K562 (cell line): ENCODE measurements around the gene PCDH9. TPM values are rescaled to one million over a fixed set of nuclear protein-coding genes. Genes with fewer than 3 reads are reported as not detected.

Experiments used
- ATAC-seq: fragments of 200-7000 bp; cut with Tn5 transposase; 3 replicates; pipeline ENCODE4 v1.9.1; 2020; ENCODE audit warnings: moderate library complexity
- BruUV-seq: library from RNA; stranded (reverse); fragments of 400-500 nt; replicated peaks from 2 replicates; lab custom pipeline; 2021; lab: Mats Ljungman, UMichigan
- CTCF ChIA-PET: fragments of 300-600 bp; formaldehyde crosslinking; extraction: SDS; loops from one replicate; lab custom pipeline; 2021; ENCODE audit warnings: low intra/inter-chr PET ratio; lab: Yijun Ruan, JAX
- POLR2A ChIA-PET: fragments of 300-600, 350-650 bp; sonication (Branson Sonifier 250); formaldehyde crosslinking; extraction: SDS; loops from one replicate; lab custom pipeline; 2021; ENCODE audit warnings: antibody characterized with exemption, inconsistent platforms; lab: Yijun Ruan, JAX
- DNase-seq, 4 experiments: peaks; one replicate each; pipeline versions ENCODE4 v3.0.0 to v3.0.0-alpha.2; 2011 to 2018; ENCODE audit warnings: low spot score in 3 of 4, mixed read lengths in 3 of 4; ENCODE audit errors: extremely low read depth in 1 of 4
- FAIRE-seq: peaks from 2 replicates; lab custom pipeline; 2011; peaks lifted over from hg19 to GRCh38; lab: Jason Lieb, UNC
- H2AFZ ChIP-seq: 2 replicates; pipeline ENCODE4 v1.6.0; 2011; ENCODE audit warnings: low read depth, low read length, control low read depth, inconsistent platforms
- H3K27ac ChIP-seq: fragments of 200-600 bp; 3 replicates; pipeline ENCODE4 v1.8.0; 2011; ENCODE audit warnings: low read depth, mild to moderate bottlenecking, control low read depth, inconsistent platforms, low read length, moderate library complexity, mixed read lengths; ENCODE audit errors: extremely low read depth
- H3K27me3 ChIP-seq, 2 experiments: fragments of 300-600 bp in 1 of 2; 2 replicates in 1 of 2; 3 replicates in 1 of 2; pipeline versions ENCODE4 v1.6.0 to v1.8.0; 2011; ENCODE audit warnings: inconsistent platforms in 2 of 2, low read length in 2 of 2, mild to moderate bottlenecking in 1 of 2, mixed read lengths in 1 of 2, moderate library complexity in 1 of 2; ENCODE audit not compliant: control insufficient read depth in 2 of 2, insufficient read depth in 2 of 2
- H3K36me3 ChIP-seq: fragments of 300-600 bp; 3 replicates; pipeline ENCODE4 v1.8.0; 2011; ENCODE audit warnings: mild to moderate bottlenecking, low read length, inconsistent platforms; ENCODE audit not compliant: control insufficient read depth, insufficient read depth
- H3K4me1 ChIP-seq, 2 experiments: fragments of 200-600 bp in 1 of 2; replicated peaks in 1 of 2; 2 replicates in 1 of 2; 3 replicates in 1 of 2; pipeline versions ENCODE4 v1.5.1 to v1.8.0; 2011; ENCODE audit warnings: inconsistent platforms in 2 of 2, low read length in 2 of 2, mild to moderate bottlenecking in 1 of 2, mixed read lengths in 1 of 2, moderate library complexity in 1 of 2; ENCODE audit not compliant: control insufficient read depth in 2 of 2, insufficient read depth in 2 of 2
- H3K4me2 ChIP-seq: 2 replicates; pipeline ENCODE4 v1.6.1; 2011; ENCODE audit warnings: low read length, control low read depth, inconsistent platforms, mixed read lengths; ENCODE audit not compliant: insufficient read depth
- H3K4me3 ChIP-seq: fragments of 200-600 bp; sonication (generic), shearing (Covaris generic); 2 replicates; pipeline ENCODE4 v1.5.1; 2016; ENCODE audit warnings: control low read depth, inconsistent platforms
- H3K79me2 ChIP-seq: fragments of 200-600 bp; 3 replicates; pipeline ENCODE4 v1.8.0; 2011; ENCODE audit warnings: low read length, inconsistent platforms; ENCODE audit not compliant: control insufficient read depth, insufficient read depth
- H3K9ac ChIP-seq, 2 experiments: 2 replicates each; pipeline versions ENCODE4 v1.6.0 to v1.6.1; 2011; ENCODE audit warnings: low read depth in 2 of 2, low read length in 2 of 2, control low read depth in 1 of 2, inconsistent platforms in 1 of 2, mild to moderate bottlenecking in 1 of 2, mixed read lengths in 1 of 2; ENCODE audit not compliant: insufficient read depth in 1 of 2
- H3K9me1 ChIP-seq: one replicate; pipeline ENCODE4 v1.6.0; 2011; ENCODE audit warnings: inconsistent platforms, mild to moderate bottlenecking, low read length, moderate library complexity; ENCODE audit not compliant: control insufficient read depth, insufficient read depth
- H3K9me3 ChIP-seq: replicated peaks from 2 replicates; pipeline ENCODE4 v1.5.1; 2011; ENCODE audit warnings: low read depth, low read length, inconsistent platforms; ENCODE audit not compliant: control insufficient read depth, insufficient read depth
- H4K20me1 ChIP-seq: replicated peaks from 2 replicates; pipeline ENCODE4 v1.6.1; 2011; ENCODE audit warnings: low read length, inconsistent platforms, mixed read lengths; ENCODE audit not compliant: control insufficient read depth, insufficient read depth
- ETS2 ChIP-seq: IDR thresholded peaks from 2 replicates; pipeline ENCODE4 v1.6.1; 2016; ENCODE audit warnings: borderline replicate concordance, missing genetic modification characterization, mild to moderate bottlenecking, moderate library complexity, missing compliant biosample characterization; ENCODE audit not compliant: poor library complexity, severe bottlenecking
- HMG20B ChIP-seq: fragments of 250-450 bp; sonication (Bioruptor Pico); IDR thresholded peaks from 2 replicates; pipeline ENCODE4 v1.5.0; 2021; ENCODE audit warnings: mild to moderate bottlenecking
- ILK ChIP-seq: fragments of 450-650 bp; IDR thresholded peaks from 2 replicates; pipeline ENCODE4 v1.6.1; 2016; ENCODE audit warnings: missing genetic modification characterization, low read depth, mild to moderate bottlenecking, missing compliant biosample characterization, moderate library complexity, borderline replicate concordance
- NFIC ChIP-seq: fragments of 450-650 bp; IDR thresholded peaks from 2 replicates; pipeline ENCODE4 v1.6.1; 2017; ENCODE audit warnings: mild to moderate bottlenecking, inconsistent platforms
- STAT5B ChIP-seq: fragments of 250-450 bp; sonication (Bioruptor Pico); IDR thresholded peaks from 2 replicates; pipeline ENCODE4 v1.8.0; 2021; ENCODE audit warnings: mild to moderate bottlenecking, inconsistent platforms
- U2AF2 ChIP-seq: fragments of 200-400 bp; formaldehyde crosslinking; optimal IDR thresholded peaks from 2 replicates; pipeline ENCODE3; 2017; ENCODE audit warnings: low read depth, mild to moderate bottlenecking, low read length
- WGBS: fragments of 100-300 bp; shearing (Covaris generic); methylation state at CpG from one replicate; pipeline ENCODE4 v1.1.6; 2016; ENCODE audit warnings: low coverage, mixed read lengths; ENCODE audit not compliant: insufficient coverage; ENCODE audit errors: missing lambda C conversion rate; 5-methylcytosine and 5-hydroxymethylcytosine counted together
- in situ Hi-C: fragments of 300-500 bp; cut with MboI; formaldehyde crosslinking; loops from 4 replicates; pipeline ENCODE4 v1.15.0; 2018; ENCODE audit warnings: inconsistent platforms, mixed read lengths
- intact Hi-C: fragments of 100-400 bp; cut with micrococcal nuclease; formaldehyde crosslinking; loops from 2 replicates; pipeline ENCODE4 v1.14.2; 2022
- polyA plus RNA-seq, 8 experiments: library from polyadenylated mRNA; depleted of rRNA in 4 of 8; stranded (reverse) in 5 of 8; unstranded in 3 of 8; fragments of >200 nt; fragmentation: Nextera tagmentation in 2 of 8; fragmentation: Illumina TruSeq in 1 of 8; extraction: Ambion mirVana in 2 of 8; extraction: Trizol in 1 of 8; gene quantifications; 2 replicates each; pipeline versions ENCODE4 v1.2.1 to v1.2.3, GENCODE V29; 2011 to 2014; ENCODE audit warnings: inconsistent platforms in 1 of 8, missing spikeins in 1 of 8
- total RNA-seq, 7 experiments: library from RNA; depleted of rRNA in 6 of 7; stranded (reverse); fragments of >200 nt in 6 of 7; fragmentation: Illumina TruSeq in 2 of 7; extraction: Trizol in 2 of 7; gene quantifications; 2 replicates each; pipeline versions ENCODE4 v1.2.1 to v1.2.3, GENCODE V29; 2011 to 2021; ENCODE audit warnings: low replicate concordance in 1 of 7

PCDH9 gene
- total and polyA plus RNA-seq, 9 of the 15 experiments (the other 6 are each of a cell fraction or from before 2014, with no cell fraction given) = 1.1 to 6.7 (median 4.9) TPM

GRCh38 chr13:66323745-66324347 is 906.3 kb downstream of the PCDH9 start:
- no peaks in the 10 kb centered on the region for H3K4me1 ChIP-seq
- no peak overlapping the region for H2AFZ ChIP-seq
- ChIA-PET CTCF (no interaction called here), POLR2A (no interaction called here)
- H3K27me3 ChIP-seq = no peaks in the 10 kb centered on the region
- H4K20me1 ChIP-seq = no peaks in the 10 kb centered on the region
- BruUV-seq = no TSS peak
- no peaks in the 10 kb centered on the region for H3K9me1 ChIP-seq
- no peaks in the 10 kb centered on the region for H3K36me3 ChIP-seq
- ATAC-seq (no peak), FAIRE-seq (no peak), DNase-seq (no peak)
- no peak overlapping the region for H3K4me2 ChIP-seq
- 9% methylated on average over 3 of the region's 3 CpGs for WGBS
- H3K4me3 ChIP-seq = no peak overlapping the region
- H3K27ac ChIP-seq = no peak overlapping the region
- TF ChIP-seq STAT5B (CRISPR knock-in tag) = no peak
- no peak for TF ChIP-seq ETS2 (tag)
- no peak for TF ChIP-seq ILK (tag)
- TF ChIP-seq U2AF2 = no peak
- no peak for TF ChIP-seq HMG20B (CRISPR knock-in tag)
- no peak for TF ChIP-seq NFIC
- no peaks in the 10 kb centered on the region for H3K79me2 ChIP-seq
- intact Hi-C loops = no loop called here
- H3K9ac ChIP-seq = no peak overlapping the region
- no peaks in the 10 kb centered on the region for H3K9me3 ChIP-seq
- in situ Hi-C loops = no loop called here
